HTR-8/SVneo (cell line): ENCODE data around the gene PCDH8.
"Not testable (repeated sequence)": the region's sequence is repeated elsewhere in the genome, so short reads cannot be mapped to it uniquely, and the experiment has no call there.

ENCODE experiments used
- DNase-seq: peaks from one replicate; pipeline ENCODE4 v3.0.0; 2011; ENCODE audit warnings: low spot score, mixed read lengths; ENCODE audit not compliant: insufficient read length
- FAIRE-seq: peaks from 2 replicates; lab custom pipeline; 2011; peaks lifted over from hg19 to GRCh38; lab: Jason Lieb, UNC

The PCDH8 gene

DNA sequence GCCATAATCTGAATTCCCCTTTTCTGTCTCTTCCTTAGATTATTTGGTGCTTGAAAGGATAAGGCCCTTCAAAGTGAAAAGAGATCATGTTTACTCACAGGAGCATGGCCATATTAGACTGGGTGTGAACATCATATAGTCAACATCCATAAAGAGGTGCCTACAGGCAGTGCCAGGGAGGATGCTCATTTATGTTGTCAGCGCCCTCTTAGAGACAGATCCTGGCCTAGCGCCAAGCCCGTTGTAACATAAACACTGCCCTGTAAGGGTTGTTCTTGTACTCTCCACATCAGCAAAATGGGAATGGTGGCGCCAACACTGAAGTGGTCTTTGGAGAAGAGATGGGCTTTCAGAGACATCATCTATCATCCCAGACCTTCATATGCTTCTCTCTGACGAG, 16.1 kb downstream of the PCDH8 start:
- DNase-seq (no peak), FAIRE-seq (no peak)

- DNase-seq (no peak), FAIRE-seq (no peak)
Observed at GRCh38 chr13:52830946-52831345, 17.5 kb downstream of the PCDH8 start.

GRCh38 chr13:52827839-52828238, 20.6 kb downstream of the PCDH8 start:
- FAIRE-seq (no peak), DNase-seq (no peak)

DNA sequence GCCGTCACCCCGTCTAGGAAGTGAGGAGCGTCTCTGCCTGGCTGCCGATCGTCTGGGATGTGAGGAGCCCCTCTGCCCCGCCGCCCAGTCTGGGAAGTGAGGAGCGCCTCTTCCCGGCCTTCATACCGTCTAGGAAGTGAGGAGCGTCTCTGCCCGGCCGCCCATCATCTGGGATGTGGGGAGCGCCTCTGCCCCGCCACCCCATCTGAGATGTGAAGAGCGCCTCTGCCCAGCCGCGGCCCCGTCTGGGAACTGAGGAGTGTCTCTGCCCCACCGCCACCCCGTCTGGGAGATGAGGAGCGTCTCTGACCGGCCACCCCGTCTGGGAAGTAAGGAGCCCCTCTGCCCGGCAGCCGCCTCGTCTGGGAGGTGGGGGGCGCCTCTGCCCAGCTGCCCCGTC, 30.6 kb downstream of the PCDH8 start:
- not testable (repeated sequence) for FAIRE-seq, DNase-seq

DNA sequence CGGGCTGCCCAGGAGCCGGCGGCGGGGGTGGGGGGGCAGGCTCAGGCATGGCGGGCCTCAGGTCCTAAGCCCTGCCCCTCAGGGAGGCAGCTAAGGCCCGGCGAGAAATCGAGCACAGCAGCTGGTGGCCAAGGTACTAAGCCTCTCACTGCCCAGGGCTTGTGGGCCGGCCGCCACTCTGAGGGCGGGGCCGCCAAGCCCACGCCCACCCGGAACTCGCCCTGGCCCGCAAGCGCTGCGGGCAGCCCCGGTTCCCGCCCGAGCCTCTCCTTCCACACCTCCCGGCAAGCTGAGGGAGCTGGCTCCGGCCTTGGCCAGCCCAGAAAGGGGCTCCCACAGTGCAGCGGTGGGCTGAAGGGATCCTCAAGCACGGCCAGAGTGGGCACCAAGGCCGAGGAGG, 33.1 kb downstream of the PCDH8 start:
- DNase-seq = no peak
- no peak for FAIRE-seq

DNA sequence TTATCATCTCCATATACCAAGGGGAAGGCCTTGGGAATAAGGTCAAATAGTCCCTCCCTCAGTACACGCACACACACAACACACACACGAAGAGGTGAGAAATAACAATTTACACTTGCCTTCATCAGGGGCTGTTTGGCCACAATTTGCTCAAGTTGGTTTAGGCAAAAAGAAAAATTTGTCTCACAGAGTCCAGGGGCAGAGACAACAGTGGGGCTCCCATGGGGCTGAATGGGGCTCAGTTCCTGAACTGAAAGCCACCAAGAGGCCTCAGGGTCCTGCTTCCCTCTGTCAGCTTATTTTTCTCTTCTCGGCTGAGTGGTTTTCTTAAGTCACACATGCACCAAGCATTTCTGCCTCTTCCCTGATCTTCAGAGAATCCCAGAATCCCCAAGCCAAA, 35.5 kb downstream of the PCDH8 start:
- FAIRE-seq (no peak), DNase-seq (no peak)

DNA sequence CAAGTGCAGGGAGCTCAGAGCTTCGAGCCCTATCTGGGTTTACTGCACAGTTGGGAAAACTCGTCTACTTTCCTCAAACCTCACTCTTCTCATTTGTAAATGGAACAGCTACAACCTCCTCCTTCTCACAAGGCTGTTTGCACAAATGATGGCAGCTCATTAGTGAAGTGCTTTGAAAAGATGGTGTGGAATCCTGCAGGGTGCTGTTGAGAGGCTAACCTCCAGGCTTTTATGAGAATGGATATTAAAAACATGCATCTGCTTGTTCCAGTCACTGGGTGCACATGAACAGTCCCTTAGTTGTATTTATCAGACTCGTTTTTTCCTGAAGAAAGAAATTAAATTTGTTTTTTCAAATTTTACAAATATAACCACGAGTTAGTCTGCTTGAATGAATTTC, 36.6 kb downstream of the PCDH8 start:
- FAIRE-seq (no peak), DNase-seq (no peak)

- FAIRE-seq (no peak), DNase-seq (no peak)
Observed at GRCh38 chr13:52810526-52810925, 37.9 kb downstream of the PCDH8 start.

- FAIRE-seq = no peak
Observed at GRCh38 chr13:52810011-52810410, 38.4 kb downstream of the PCDH8 start.

DNA sequence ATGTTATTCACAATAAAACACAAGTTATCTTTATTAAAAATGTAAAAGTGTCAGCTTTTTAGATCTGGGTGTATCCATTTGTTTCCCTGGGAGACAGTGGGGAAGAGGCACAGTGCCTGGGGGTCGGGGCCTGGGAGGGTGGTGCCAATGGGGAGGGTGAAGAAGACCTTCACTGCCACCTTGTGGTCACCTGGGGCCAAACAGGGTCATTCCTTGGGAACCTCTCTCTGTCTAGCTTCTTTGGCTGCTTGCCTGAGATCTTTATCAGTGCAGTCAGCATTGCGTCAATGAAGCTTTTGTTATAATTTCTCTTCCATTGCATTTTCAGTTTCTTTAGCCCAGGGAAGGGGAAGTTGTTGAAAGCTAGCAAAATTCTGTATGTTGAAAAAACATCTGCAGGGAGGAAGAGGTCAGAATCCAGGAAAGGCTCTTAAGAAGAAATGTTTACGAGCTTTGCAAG, 39.1 kb downstream of the PCDH8 start:
- peak; percentile 42 for DNase-seq
- FAIRE-seq = no peak

More at GRCh38 chr13:52810011-52810410, 38.4 kb downstream of the PCDH8 start:
- no peak for DNase-seq

GRCh38 chr13:52808842-52809219, 39.6 kb downstream of the PCDH8 start:
- FAIRE-seq (no peak), DNase-seq (no peak)

GRCh38 chr13:52806029-52806428, 42.4 kb downstream of the PCDH8 start:
- DNase-seq = no peak
- FAIRE-seq = no peak

- DNase-seq (no peak), FAIRE-seq (no peak)
Observed at GRCh38 chr13:52804202-52804641, 44.2 kb downstream of the PCDH8 start.

DNA sequence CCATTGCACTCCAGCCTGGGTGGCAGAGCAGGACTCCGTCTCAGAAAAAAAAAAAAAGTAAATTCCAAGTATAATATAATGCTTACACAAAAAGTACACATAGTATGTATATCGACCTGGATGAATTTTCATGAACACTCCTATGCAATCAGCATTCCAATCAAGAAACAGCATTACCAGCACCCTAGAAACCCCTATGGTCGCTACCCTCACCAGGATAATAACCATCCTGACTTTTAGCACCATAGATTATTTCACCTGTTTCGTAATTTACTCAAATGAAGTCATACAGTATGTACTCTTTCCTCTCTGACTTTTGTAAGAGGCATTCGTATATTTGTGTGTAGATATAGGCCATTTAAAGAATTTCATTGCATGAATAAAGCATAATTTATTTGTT, 47.6 kb downstream of the PCDH8 start:
- no peak for DNase-seq
- FAIRE-seq = no peak

GRCh38 chr13:52798770-52799430, 49.5 kb downstream of the PCDH8 start:
- FAIRE-seq (no peak), DNase-seq (no peak)

DNA sequence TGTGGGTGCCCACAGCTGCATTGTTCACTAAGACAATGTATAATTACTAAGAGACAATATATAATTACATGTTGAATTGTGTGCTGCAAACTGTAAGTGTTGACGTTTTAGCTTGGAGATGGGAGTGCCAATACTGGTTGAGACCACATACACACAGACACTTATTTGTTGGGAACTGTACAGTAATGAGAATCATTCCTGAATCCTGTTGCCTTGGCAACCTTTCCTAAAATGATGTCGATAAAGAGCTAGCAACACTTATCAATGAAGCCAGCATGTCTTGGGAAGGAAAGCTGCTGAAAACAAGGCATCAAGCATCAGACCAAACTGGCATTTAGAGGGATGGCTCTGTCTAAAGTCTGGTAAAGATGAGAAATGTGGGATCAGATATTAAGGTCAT, 51.3 kb downstream of the PCDH8 start:
- FAIRE-seq (no peak), DNase-seq (no peak)

- DNase-seq (no peak), FAIRE-seq (no peak)
Observed at GRCh38 chr13:52794589-52794988, 53.9 kb downstream of the PCDH8 start.

GRCh38 chr13:52793515-52794061, 54.9 kb downstream of the PCDH8 start:
- no peak for FAIRE-seq
- no peak for DNase-seq
